PC-3 (cell line): ENCODE results near the gene SKIC2.

Source experiments
- EZH2phosphoT487 ChIP-seq: fragments of 300-600 bp; sonication (generic); IDR thresholded peaks from 2 replicates; pipeline ENCODE4 v1.6.1; 2018; ENCODE audit warnings: mild to moderate bottlenecking, antibody characterized with exemption, low read length, borderline replicate concordance
- TF ChIP-seq, protein P1 (sequence below): fragments of 300-600 bp; sonication (generic); conservative IDR thresholded peaks from 2 replicates; pipeline ENCODE4 v1.5.1; 2017; ENCODE audit warnings: antibody characterized with exemption, low read depth, mild to moderate bottlenecking, low read length

- TF ChIP-seq, protein P1, sequence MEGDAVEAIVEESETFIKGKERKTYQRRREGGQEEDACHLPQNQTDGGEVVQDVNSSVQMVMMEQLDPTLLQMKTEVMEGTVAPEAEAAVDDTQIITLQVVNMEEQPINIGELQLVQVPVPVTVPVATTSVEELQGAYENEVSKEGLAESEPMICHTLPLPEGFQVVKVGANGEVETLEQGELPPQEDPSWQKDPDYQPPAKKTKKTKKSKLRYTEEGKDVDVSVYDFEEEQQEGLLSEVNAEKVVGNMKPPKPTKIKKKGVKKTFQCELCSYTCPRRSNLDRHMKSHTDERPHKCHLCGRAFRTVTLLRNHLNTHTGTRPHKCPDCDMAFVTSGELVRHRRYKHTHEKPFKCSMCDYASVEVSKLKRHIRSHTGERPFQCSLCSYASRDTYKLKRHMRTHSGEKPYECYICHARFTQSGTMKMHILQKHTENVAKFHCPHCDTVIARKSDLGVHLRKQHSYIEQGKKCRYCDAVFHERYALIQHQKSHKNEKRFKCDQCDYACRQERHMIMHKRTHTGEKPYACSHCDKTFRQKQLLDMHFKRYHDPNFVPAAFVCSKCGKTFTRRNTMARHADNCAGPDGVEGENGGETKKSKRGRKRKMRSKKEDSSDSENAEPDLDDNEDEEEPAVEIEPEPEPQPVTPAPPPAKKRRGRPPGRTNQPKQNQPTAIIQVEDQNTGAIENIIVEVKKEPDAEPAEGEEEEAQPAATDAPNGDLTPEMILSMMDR, result no peak
- no peak for TF ChIP-seq EZH2phosphoT487
These were observed 13.8 kb upstream of the SKIC2 start for GRCh38 chr6:31945154-31945506.
